ENCODE data around the gene DLX2.

Gene DLX2

GRCh38 chr2:172102391-172103359 is at the start of gene DLX2:
Gene DLX2 (minus strand): TSS chr2:172102900. CDS start chr2:172102538, 362 bp downstream.
- TF ChIP-seq GATA2 (IDR thresholded peaks at IDR 0.05; ENCODE audit: low read depth, low read length) (no peak), GATA3 (IDR thresholded peaks at IDR 0.05; ENCODE audit: low read depth, low read length) (no peak)

DNA sequence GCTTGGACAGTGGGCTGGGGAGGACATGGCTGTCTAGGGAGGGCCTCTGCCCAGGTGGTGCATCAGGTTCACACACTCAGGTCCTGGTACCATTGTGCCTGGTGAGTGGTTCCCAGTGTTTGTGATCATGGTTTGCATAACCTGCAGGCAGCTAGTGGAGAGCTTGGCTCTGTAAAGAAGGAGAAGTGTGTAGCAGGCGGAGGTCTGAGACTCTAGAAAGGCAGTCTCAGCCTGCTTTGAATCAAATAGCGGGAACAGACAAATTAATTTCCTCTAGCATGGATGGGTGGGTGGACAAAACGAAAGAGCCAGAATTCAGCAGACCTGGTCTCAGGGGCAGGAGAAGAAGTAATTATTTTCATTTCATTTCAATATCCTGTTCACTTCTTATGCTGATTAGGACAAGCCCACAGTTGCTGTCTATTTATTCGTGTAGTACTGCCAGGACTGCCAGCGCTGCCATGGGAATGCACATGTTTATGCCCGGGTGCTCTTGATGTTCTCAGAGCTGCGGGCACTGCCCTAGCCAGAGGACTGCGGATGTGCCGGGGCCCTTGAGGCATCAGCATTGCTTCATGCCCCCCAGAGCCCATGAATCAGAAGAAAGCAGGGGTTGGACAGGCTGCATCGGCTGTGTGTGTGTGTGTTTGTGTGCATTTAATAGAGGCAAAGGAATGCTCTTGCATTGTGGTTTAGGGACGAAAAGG is 45.4 kb upstream of the DLX2 start:
- TF ChIP-seq GATA3 (IDR thresholded peaks at IDR 0.05; ENCODE audit: low read depth, low read length): no peak
- no peak for TF ChIP-seq GATA2 (IDR thresholded peaks at IDR 0.05; ENCODE audit: low read depth, low read length)

GRCh38 chr2:172143817-172144216 is 41.1 kb upstream of the DLX2 start:
- TF ChIP-seq GATA2 (IDR thresholded peaks at IDR 0.05; ENCODE audit: low read depth, low read length) (no peak), GATA3 (IDR thresholded peaks at IDR 0.05; ENCODE audit: low read depth, low read length) (no peak)

- TF ChIP-seq GATA2 (IDR thresholded peaks at IDR 0.05; ENCODE audit: low read depth, low read length) (no peak), GATA3 (IDR thresholded peaks at IDR 0.05; ENCODE audit: low read depth, low read length) (no peak)
Measured at GRCh38 chr2:172137943-172138342, 35.2 kb upstream of the DLX2 start.

DNA sequence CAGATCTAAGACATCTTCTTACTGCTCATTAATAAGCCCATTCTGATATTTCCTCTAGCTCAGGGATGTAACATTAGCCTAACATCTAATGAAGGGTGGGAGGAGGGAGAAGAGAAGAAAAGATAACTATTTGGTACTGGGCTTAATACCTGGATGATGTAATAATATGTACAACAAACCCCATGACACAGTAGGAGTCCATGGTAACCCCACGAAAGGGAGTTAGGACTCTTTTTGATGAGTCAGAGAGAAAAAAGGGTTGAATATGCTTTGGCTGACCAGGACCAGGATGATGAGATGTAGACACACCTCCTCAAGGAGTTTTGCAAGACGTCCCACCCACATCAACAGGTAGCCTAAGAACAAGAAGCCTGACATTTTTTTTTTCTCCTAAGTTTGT is 34.4 kb upstream of the DLX2 start:
- TF ChIP-seq GATA3 (IDR thresholded peaks at IDR 0.05; ENCODE audit: low read depth, low read length) (no peak), GATA2 (IDR thresholded peaks at IDR 0.05; ENCODE audit: low read depth, low read length) (no peak)

GRCh38 chr2:172135446-172135845 is 32.7 kb upstream of the DLX2 start:
- no peak for TF ChIP-seq GATA3 (IDR thresholded peaks at IDR 0.05; ENCODE audit: low read depth, low read length)
- TF ChIP-seq GATA2 (IDR thresholded peaks at IDR 0.05; ENCODE audit: low read depth, low read length): no peak

GRCh38 chr2:172134270-172134669 is 31.6 kb upstream of the DLX2 start:
- TF ChIP-seq GATA2 (IDR thresholded peaks at IDR 0.05; ENCODE audit: low read depth, low read length) (no peak), GATA3 (IDR thresholded peaks at IDR 0.05; ENCODE audit: low read depth, low read length) (no peak)

DNA sequence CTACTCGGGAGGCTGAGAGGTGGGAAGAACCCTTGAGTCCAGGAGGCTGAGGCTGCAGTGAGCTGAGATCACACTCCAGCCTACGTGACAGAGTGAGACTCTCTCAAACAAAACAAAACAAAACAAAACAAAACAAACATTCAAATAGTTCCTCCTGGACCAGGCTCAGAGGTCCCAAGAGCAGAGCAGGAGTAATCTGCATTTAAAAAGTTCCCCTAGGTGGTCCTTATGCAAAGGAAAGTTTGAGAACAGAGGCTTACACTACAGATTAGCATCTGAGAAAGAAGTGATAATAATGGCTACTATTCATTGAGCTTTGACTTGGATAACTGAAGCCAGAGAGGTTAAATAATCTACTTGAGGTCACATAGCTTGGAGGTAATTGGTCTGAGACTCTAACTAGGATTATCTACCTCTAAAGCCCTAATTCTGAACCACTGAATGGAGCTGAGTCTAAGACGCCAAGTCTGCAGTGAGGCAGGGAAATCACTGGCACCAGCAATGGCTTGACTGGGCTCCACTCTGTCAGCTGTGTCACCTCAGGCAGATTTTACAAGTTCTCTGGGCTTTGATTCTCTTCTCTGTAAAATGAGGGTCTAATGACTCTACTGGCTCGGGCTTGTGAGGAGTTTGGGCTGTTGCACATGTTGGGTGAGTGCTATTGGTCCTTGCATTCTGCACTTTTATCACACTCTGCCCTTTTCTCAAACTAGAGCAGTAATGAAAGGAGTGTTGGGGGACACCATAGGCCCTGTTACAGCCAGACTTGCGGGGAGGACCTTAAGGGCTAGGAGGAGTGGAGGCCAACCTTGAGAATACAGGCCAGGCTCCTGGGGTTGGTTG is 29.2 kb upstream of the DLX2 start:
- no peak for TF ChIP-seq GATA2 (IDR thresholded peaks at IDR 0.05; ENCODE audit: low read depth, low read length)
- TF ChIP-seq GATA3 (IDR thresholded peaks at IDR 0.05; ENCODE audit: low read depth, low read length): no peak

DNA sequence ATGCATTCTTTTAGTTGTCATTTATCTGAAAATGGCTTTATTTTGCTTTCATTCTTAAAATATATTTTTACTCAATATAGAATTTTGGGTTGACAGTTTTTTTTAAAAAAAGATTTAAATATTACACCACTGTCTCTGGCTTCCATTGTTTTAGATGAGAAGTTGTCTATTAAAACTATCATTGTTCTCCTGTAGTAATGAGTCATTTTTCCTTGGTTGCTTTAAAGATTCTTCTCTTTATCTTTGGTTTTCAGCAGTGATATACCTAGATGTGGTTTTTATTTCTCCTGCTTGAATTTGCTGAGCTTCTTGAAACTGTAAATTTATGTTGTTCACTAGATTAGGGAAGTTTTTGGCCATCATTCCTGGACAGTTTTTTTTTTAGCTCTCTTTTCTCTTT is 26.7 kb upstream of the DLX2 start:
- no peak for TF ChIP-seq GATA2 (IDR thresholded peaks at IDR 0.05; ENCODE audit: low read depth, low read length)
- no peak for TF ChIP-seq GATA3 (IDR thresholded peaks at IDR 0.05; ENCODE audit: low read depth, low read length)

GRCh38 chr2:172128484-172128883 is 25.8 kb upstream of the DLX2 start:
- TF ChIP-seq GATA3 (IDR thresholded peaks at IDR 0.05; ENCODE audit: low read depth, low read length) (no peak), GATA2 (IDR thresholded peaks at IDR 0.05; ENCODE audit: low read depth, low read length) (no peak)

DNA sequence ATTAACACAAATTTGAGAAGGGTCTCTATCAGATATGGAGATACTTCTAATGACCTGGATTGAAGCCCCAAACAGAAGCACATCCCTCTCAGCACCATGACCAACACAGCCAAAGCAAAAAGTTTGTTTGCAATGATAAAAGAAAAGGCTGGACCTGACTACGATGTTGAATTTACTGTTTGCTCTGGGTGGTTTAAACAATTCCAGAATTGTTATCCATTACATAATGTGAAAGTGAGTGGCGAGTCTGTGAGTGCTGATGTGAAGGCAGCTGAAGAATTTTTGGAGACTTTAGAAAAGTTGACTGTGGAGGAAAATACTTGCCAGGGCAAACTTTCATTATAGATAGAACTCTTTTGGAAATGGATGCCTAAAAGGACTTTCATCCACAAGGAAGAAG is 17.4 kb upstream of the DLX2 start:
- TF ChIP-seq GATA2 (IDR thresholded peaks at IDR 0.05; ENCODE audit: low read depth, low read length) (no peak), GATA3 (IDR thresholded peaks at IDR 0.05; ENCODE audit: low read depth, low read length) (no peak)

DNA sequence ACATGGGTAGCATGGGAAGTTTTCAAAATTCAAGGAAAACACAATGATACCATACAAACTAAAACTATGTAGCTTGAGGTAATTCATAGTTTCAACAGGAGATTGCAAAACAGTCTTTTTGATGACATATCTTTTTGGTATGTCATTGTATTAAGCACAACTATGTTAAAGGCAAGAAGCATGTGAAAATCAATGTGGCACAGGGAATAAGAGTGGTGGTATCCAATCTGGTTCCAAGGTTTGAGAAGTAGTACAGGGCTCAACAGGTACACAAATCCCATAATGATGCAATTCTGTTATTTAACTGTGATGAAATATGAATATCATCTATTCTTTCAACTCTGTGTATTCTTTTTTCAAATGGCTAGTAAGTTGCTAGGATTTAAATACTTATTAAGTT is 16.4 kb upstream of the DLX2 start:
- TF ChIP-seq GATA2 (IDR thresholded peaks at IDR 0.05; ENCODE audit: low read depth, low read length): no peak
- no peak for TF ChIP-seq GATA3 (IDR thresholded peaks at IDR 0.05; ENCODE audit: low read depth, low read length)

DNA sequence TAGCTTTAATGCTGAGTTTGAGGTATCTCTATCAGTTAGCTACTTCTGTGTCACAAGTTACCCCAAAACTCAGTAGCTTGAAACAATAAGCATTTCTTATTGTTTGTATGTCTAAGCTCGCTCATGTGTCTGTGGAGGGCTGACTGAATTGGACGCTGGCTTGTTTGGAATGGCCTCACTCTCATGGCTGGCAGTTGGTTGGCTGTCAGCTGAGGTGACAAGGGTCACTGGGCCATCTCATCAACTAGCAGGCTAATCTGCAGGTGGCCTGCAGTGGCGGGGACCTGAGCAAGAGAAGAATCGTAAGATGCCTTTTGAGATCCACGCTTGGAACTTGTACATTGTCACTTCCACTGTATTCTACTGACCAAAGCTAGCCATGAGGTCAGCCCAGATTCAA is 13.4 kb upstream of the DLX2 start:
- TF ChIP-seq GATA2 (IDR thresholded peaks at IDR 0.05; ENCODE audit: low read depth, low read length): no peak
- TF ChIP-seq GATA3 (IDR thresholded peaks at IDR 0.05; ENCODE audit: low read depth, low read length): no peak

DNA sequence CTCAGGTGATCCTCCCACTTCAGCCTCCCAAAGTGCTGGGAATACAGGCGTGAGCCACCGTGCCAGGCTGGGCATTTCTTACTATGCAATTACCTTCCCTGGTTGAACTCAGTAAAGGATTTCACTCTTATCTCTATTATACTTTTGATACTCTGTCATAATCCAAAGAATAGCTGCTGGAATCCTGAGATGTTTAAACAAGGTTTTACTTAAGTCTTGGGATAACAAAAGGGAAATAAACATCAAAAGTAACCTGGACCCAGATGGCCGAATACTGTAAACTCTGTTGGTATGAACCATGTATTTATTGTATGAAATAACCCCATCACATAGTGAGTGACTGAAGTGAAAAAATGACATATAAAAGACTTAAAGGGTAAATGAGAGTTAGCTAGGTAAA is 11.9 kb upstream of the DLX2 start:
- TF ChIP-seq GATA3 (IDR thresholded peaks at IDR 0.05; ENCODE audit: low read depth, low read length): no peak
- TF ChIP-seq GATA2 (IDR thresholded peaks at IDR 0.05; ENCODE audit: low read depth, low read length): no peak

Data from SH-SY5Y (cell line).